NCI-H2171 (cell line): ENCODE results near the gene MAD2L2.

Experiments used
- DNase-seq: peaks from one replicate; lab custom pipeline; 2025; lab: John Stamatoyannopoulos, UW

The MAD2L2 gene

DNA sequence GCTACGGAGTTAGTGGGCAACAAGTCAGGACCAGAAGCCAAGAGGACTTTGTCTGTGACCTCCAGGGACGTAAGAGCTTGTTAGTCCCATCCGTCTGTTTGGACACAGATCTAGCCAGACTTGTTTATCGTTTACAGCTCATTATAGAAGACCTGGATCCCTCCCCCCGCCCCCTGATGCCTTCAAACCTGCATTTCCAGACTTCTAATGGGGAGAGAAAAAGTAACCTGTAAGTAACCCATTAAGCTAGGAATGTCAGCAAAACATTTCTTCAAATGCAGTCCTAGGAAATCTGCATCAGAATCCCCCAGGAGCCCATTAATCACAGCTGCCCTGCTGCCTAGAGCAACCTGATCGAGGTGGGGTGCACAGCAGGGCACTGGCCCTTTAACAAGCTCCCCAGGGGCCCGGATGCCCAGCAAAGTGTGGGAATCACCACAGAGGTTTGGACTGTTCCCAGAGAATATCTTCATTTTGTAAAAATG, 1.4 kb upstream of the MAD2L2 start:
- DNase-seq: no peak

DNA sequence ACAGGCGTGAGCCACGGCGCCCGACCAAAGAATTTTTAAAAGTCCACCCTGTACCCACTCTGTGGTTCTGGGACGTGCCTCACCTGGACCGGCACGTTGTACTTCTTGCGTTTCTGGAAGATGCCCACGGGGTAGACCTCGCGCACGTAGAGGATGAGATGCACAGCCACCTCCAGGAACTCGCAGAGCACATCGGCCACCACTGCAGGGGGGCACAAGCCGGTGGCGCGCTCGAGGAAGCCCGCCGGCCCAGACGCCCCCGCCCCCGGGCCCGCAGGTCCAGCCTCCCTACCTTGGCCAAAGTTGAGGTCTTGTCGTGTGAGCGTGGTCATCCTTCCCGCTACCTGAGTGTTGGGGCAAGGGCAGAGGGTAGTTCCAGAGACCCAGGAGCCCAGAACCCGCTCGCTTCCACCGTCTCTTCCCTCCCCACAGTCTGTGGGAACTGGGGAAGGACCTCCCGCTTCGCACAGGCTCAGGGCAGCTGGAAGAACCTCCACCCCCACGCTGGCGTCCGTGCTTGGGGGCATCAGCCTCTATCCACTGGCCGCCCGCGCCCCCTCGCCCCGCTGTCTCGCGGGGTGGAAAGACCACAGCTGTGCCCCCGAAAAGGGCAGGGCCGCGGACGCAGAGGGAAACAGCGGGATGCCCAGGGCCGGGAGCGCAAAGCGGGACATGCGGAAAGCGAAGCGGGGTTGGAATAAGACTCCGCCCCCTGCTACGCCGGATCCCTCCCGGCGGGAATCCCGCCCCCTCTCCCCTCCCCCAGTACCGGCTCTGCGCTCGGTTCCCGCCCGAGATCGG, 478 bp downstream of the MAD2L2 start:
- no peak for DNase-seq

DNA sequence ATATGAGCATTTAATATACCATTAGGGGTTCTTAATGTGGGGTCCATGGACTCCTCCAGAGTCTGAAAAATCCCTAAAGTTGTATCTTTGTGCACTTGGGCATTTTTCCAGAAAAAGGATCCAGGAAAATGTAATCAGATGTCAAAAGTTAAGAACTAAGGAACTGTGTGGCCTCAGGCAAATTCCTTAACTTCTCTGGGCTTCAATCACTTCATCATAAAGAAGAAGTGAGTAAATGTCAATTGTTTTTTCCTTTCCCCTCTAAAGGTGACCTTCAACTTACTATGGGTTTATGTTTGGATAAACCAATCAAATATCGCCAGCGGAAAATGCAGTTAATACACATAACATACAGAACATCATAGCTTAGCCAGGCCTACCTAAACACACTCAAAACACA, 2.5 kb downstream of the MAD2L2 start:
- no peak for DNase-seq

DNA sequence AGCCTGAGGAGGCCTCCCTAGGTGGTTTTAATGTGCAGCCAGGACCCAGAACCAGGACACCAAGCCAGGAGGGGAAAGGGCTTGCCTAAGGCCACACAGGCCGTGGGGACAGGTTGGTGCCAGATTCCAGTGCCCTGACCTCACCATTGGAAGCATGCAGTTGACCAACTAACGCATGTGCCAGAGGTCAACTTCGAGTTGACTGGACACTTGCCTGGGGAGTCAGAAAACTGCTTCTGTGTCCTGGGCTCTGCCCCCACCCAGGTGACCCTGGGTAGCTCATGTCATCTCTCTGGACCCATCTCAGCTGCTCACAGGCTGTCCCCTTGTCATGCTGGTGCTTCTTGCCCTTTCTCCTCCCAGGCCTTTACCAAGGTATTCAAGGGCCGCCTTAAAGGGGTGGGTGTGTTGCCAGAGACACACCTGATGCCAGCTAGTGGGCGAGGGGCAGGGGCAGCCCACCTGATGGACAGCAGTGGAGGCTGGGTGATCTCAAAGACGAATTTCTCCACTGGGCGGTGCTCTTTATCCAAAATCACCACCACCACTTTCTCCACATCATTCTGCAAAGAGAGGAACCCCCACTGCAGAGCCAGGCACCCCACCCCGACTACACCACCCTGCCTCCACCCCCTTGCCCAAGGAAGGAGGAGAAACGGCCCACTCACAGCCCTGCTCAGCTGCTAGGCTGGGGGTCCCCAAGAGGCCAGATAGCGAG, 4.4 kb downstream of the MAD2L2 start:
- DNase-seq: no peak

DNA sequence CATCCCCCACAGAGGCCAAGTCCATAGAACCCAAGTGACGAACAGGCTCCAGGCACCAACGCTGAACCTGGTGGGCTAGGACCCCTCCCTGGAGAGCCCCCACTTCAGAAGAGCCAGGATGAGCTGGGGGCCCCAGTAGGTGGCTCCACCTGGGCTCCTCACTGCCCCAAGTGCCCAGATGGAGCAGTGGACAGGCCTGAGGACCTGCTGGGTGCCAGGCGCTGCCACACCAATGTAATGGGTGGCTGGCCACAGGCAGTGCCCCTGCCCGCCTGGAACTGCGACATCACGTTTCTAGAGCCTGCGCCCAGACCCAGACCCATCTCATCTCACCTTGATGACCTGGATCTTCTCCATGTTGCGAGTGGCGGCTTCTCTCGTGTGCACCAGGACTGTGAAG, 5.6 kb downstream of the MAD2L2 start:
- no peak for DNase-seq

DNA sequence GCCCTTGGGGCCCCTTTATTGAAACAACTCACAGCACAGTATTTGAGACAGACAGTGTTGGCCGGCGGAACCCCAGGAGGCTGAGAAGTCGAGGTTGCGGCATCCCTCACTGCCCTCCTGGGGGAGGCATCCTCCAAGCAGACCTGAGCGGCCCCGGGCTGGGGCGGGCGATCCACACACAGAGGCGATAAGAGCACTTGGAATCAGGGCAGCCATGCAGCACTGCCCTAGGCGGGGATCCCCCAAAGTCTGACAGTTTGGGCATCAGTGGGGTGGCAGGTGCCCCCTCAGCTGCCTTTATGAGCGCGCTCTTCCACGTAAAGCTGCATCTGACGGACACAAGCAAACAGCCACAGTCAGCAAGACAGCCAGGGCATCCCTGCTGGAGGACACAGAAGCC, 6.5 kb downstream of the MAD2L2 start:
- no peak for DNase-seq

DNA sequence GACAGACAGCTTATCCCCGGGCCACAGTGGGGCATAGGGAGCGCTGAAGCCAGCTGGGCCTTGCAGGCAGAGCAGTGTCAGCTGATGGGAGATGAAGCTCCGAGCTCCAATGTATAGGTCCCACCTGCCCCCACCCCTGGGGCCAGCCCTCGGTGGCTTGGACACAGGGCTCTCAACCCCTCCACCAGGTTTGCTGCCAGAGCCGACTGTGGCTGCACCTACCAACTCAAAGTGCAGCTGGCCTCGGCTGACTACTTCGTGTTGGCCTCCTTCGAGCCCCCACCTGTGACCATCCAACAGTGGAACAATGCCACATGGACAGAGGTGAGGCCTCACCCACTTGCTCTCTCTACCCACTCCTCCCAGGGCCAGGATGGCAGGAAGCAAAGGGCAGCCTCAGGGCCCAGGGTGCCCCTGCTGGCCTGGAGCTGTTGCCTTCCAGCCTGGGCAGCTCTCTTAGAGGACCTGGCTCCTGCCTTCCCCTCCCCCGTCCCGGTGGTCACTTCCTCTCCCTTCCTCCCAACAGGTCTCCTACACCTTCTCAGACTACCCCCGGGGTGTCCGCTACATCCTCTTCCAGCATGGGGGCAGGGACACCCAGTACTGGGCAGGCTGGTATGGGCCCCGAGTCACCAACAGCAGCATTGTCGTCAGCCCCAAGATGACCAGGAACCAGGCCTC, 7.7 kb downstream of the MAD2L2 start:
- DNase-seq: no peak

DNA sequence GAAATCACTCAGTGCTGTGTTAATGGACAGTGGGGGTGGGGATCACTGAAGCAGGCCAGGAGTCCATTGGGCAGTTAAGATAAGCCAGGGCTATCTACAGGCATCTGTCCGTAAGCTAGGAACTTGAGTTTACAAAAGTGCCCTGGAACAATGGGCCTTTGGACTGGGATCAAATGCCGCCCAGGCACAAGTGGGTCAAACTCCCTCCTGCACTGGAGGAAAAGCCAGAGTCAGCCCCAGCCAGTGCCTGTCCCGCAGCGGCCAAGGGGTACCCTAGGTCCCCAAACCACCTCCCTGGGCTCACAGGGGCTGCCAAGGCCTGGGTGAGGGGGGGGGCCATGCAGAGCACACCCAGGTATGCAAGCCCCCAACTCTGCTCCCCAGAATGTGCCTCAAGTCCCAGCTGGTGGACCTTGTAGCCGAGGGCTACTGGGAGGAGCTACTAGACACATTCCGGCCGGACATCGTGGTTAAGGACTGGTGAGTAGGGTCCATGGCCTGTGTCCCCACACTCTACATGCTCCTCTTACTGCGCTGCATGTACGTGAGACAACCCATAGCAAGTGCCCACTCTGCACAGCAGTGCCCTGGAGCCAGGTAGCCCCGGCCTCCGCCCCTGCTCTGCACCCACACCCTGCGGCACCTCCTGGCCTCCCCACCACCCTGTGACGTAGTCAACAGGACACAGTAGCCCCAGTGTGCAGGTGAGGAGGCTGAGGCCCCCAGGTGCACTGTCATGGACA, 9.2 kb downstream of the MAD2L2 start:
- DNase-seq: no peak

DNA sequence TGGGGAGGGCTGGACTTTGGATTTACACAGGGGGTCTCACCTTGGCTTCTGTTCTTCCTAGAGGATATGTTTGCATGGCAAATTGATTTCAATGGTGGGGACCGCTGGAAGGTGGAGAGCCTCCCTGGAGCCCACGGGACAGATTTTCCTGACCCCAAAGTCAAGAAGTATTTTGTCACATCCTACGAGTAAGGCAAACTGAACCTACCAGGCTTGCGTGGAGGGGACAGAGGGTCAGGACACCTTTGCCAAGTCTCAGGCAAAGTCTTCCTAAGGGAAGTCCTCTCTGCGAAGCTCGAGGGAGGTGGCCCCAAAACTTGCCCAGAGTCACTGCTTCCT, 9.8 kb downstream of the MAD2L2 start:
- DNase-seq: no peak

DNA sequence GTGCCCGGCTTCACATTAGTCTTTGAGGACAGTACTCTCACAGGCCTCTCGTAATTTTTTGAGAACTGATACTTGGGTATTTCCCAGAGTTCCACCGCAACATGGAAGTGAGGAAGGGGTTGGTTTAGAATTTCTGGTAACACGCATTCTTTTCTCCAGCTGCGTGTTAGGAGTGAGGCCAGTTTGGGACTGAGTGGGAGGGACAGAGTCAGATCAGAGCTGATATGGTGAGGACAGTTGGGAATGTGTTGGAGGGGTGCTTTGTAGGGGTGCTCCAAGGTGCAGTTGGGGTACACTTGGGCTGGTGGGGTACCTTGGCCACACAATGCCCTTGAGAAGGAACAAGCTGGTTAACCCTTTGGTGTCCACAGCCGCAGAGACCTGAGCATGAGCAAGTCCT, 10.2 kb downstream of the MAD2L2 start:
- DNase-seq: no peak

DNA sequence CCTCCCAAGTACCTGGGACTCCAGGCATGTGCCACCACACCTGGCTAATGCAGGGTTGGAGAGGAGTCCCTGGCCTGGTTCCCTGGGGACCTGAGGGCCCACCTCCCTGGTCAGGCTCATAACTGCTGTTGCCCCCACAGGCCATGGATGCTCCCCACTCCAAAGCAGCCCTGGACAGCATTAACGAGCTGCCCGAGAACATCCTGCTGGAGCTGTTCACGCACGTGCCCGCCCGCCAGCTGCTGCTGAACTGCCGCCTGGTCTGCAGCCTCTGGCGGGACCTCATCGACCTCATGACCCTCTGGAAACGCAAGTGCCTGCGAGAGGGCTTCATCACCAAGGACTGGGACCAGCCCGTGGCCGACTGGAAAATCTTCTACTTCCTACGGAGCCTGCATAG, 12.4 kb downstream of the MAD2L2 start:
- DNase-seq: no peak

DNA sequence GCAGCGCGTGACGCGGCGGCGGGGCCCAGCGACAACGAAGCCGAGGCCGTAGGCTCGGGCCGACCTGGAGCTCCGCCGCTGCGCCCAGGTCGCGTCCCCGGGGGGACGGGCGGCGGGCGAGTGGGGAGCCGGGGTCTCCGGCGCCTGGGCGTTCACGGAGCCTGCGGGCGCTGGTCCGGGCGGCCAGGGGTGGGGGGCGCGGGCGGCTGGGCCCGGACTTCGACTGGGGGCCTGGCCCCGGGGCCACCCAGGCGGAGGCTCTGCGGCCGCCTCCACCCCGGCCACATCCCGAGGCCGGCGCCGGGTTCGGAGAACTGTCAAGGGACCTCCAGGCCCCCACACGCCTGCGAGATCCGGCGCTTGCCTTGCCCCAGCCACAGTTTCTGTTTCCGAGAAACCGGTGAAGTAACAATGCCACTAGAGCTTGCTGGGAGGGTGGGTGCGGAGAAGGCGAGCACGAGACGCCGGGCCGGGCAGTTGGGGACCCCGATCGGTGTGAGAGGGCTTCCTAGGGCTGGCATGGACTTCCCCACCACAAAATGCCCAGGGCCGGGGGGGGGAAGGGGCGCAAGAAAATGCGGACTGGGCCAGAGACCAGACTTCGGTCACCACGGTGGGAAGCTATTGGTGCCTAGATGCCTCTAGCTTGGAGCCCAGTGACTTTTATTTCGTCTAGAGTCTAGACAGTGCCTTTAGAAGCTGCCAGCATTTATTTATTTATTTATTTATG, 16.4 kb downstream of the MAD2L2 start:
- DNase-seq: peak; percentile 5

DNA sequence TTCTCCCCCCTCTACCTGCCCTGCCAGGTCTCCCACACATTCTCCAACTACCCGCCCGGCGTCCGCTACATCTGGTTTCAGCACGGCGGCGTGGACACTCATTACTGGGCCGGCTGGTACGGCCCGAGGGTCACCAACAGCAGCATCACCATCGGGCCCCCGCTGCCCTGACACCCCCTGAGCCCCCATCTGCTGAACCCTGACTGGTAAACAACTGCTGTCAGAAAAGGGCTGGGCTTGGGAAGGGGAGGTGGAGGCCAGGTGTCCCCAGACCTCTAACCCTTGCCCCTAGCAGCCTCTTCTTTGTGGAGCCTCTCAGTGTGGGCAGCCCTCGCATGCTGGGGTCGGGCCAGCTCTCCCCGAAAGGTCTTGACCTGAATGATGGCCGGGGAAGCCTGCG, 19.8 kb downstream of the MAD2L2 start:
- DNase-seq: no peak

DNA sequence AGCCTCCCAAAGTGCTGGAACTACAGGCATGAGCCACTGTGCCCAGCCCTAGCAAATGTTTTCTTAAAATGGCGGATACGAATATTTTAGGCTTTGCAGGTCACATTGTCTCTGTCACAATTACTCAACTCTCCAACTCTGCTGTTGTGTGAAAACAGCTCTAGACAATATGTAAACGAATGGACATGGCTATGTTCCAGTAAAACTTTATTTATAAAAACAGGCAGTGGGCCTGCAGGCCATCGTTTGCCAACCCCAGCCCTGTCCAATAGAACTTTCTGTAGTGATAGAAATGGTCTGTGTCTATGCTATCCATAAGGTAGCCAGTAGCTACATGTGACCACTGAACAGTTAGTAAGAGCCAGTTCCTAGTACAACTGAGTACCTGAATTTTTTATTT, 21.2 kb downstream of the MAD2L2 start:
- DNase-seq: no peak

DNA sequence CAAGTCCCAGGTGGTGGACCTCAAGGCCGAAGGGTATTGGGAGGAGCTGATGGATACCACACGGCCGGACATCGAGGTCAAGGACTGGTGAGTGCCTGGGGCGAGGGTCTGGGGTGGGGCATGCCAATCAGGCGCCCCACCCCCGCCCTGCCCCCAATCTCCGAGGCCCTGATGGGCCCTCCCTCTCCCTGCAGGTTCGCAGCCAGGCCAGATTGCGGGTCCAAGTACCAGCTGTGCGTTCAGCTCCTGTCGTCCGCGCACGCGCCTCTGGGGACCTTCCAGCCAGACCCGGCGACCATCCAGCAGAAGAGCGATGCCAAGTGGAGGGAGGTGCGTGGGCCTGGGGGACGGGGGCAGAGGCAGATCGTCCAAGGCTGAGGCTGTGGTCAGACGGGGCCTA, 22.4 kb downstream of the MAD2L2 start:
- no peak for DNase-seq

DNA sequence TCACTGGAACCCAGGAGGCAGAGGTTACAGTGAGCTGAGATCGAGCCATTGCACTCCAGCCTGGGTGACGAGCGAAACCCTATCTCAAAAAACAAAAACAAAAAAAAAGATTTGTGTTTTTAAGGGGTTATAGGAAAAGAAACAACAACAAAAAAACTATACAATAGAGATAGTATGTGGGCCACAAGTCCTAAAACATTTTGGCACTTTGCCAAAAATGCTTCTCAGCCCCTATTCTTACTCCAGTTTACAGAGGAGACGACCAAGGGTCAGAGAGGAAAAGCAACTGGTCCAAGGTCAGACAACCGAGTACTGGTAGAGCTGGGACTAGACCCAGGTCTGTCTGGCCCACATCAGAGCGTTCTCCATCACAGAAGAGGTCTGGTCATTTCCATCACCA, 23.3 kb downstream of the MAD2L2 start:
- no peak for DNase-seq

DNA sequence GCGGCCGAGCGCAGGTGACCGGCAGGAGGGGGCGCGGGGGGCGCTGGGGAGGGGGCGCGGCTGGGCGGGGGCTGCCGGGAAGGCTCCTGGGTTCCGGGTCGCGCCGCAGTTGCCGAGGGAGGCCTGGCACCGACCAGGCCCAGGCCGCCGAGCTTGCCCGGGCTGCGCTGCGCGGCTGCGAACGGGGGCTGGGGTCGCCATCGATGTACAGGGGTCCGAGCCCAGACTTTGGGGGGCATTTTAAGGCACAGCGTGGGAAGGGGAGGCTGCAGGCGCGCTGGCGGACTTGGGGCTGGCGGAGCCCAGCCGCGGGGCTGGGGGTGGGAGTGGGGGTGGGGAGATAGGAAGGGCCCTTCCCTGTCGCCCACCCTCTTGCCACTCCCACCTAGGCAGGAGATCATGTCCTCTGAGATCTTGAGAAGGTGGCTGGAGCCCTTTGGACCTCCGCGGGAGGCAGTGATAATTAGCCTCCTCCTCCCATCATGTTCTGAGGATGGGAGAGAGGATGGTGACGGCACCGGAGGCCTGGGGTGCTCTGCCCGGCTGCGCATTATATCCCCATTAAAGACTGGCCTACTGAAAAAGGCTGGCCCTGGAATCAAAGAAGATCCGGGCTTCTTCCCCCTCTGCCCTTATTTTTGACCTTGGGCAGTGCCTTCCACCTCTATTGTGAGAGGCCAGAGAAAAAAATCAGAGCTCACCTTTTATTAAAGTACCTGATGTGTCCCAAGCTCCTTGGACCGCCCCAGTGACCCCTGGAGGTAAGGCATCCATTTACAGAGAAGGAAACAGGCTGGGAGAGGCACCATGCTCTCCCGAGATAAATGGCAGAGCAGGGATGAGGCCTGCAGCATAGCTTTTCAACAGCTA, 25.8 kb downstream of the MAD2L2 start:
- no peak for DNase-seq

DNA sequence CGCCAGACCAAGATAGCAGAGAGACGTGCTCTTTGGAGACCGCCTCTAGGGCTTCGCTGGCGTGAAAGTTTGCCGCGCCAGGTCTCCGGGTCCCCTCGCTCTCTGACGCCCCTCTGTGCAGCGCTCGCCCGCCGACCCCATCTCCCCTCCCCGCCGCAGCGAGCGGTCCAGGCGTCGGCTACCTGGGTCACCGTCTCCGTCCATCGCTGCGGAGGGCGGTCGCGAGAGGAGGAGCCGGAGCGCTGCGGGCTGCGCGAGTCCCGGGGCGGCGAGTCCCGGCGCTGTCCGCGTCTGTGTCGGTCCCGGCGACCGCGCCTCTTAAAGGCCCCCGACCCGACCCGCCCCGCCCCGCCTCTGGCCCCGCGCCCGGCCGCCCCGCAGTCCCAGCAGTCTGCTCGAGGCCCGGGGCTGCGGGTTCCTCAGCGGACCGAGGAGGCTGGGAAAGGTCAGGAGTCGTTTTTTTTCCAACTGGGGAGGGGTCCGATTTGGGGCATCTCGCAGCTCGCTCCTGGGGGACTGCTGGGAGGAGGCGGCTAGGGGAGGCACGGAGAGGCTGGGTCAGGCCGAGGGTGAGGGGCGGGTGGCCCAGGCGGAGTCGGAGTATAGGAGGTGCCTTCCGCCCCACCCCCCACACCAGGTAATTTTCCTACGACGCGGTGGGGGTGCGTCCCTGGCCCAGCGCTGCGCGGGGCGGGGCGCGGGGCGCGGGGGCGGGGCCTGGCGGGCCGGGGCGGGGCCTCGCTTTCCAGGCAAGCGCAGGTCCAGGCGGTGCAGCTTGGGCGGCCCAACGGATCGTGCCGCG, 26.6 kb downstream of the MAD2L2 start, which contains the start of the genes FBXO2 and FBXO44:
TSS of gene FBXO2 (minus strand) at position 293 of the 802 bp plus-strand sequence. CDS start at position 204, 89 bp downstream.
TSS of gene FBXO44 (plus strand) at position 741 of the 802 bp plus-strand sequence. CDS start 959 bp downstream, outside the sequence.
- DNase-seq: peak; percentile 44

DNA sequence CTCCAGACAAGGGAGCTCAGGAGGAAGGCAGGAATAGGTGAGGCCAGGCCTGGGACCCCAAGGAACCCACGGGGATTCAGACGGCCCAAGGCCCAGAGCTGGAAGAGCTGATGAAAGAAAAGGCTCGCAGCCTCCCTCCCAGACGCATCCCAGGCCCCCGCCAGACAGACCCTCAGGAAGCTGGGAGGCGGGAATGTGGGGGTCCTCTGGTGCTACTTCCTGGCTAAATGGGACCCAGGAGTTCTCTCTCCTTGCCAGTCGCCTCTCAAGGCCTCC, 27.1 kb downstream of the MAD2L2 start:
- DNase-seq: no peak
